ENCODE measurements around the gene CAPN10.

GRCh38 chr2:240648155-240648649 lies 61.7 kb downstream of the CAPN10 start:
- TF ChIP-seq CTCF (conservative IDR thresholded peaks at IDR 0.05 in 1 of 2, IDR thresholded peaks at IDR 0.05 in 1 of 2; ENCODE audit: extremely low read depth in 1 of 2, insufficient read depth in 1 of 2, low read depth in 1 of 2, low read length in 2 of 2): no peak
- no peak for TF ChIP-seq EZH2 (IDR thresholded peaks at IDR 0.05; ENCODE audit: borderline replicate concordance, low read length)
